ENCODE data around the gene TMEM184B.

The TMEM184B gene

DNA sequence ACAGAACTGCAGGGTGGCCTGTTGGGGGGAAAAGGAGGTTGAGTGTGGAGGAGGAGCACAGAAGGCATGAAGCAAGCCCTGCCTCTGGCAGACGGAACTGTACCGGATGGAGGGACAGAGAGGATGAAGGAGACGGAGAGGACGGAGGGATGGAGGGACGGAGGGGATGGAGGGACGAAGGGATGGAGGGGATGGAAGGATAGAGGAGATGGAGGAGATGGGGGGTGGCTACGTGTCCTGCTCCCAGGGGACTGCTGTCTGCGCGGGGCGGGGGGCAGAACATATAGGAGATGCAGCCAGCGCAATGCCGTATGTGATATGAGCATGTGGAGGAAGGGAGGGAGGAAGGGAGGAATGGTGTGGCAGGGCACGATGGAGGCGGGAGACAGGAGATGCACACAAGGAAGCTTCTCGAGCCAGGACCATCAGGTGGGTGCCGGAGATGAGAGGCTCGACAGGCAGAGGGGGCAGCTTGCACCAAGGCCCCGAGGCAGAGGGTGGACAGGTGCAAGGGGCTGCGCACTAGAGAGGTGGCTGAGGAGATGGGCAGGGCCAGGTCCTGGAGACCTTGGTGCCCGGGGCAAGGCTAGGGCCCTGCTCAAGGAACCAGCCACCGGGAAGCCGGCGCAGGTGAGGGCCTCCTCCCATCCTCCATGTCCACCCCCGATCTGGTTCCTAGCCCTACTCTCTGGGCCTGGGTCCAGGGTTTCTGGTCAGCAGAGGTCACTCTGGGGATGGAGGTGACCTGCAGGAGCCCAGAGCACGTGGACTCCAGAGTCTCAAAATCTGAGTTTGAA is 45.8 kb downstream of the TMEM184B start:
- DNase-seq (ENCODE audit: low spot score), result no peak

- DNase-seq (ENCODE audit: low spot score), result no peak
These were observed 49.4 kb downstream of the TMEM184B start for GRCh38 chr22:38223289-38223960.

DNA sequence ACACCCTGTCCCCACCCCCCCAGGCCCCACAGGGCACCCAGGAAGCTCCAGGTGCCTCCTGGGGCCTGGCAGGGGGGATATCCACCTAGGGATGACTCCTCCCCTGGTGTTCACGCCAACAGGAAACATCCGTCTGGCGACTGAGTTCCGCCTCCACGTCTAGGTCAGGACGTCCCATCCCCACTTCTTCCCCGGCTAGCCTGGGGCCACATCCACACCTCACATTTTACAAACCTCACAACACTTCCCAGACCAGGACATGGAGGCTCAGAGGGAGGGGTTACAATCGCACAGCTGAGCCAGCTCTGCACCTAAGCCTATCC is 50.1 kb downstream of the TMEM184B start:
- no peak for DNase-seq (ENCODE audit: low spot score)

- no peak for DNase-seq (ENCODE audit: low spot score)
These were observed 50.7 kb downstream of the TMEM184B start for GRCh38 chr22:38221908-38222796.

GRCh38 chr22:38221407-38221806 is 51.4 kb downstream of the TMEM184B start:
- DNase-seq (ENCODE audit: low spot score), result no peak

GRCh38 chr22:38220653-38221386 is 52.0 kb downstream of the TMEM184B start:
- no peak for DNase-seq (ENCODE audit: low spot score)

DNA sequence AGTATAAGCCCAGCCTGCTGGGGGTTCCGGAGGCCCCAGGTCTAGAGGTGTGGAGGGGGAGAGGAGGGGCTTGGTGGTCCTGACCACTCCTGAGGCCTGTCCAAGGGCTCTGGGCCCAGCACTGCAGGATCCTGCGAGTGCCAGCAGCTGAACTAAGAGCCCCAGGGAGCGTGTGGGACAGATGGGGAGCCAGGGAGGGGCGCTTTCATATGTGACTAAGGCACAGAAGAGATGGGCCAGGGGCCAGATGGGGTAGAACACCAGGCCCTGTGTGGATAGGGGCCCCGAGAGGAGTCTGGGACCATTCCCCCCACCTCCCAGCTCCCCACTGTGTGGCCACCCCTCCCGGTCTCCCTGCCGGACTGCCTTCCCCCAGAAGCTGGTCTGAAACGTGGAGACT is 52.6 kb downstream of the TMEM184B start:
- no peak for DNase-seq (ENCODE audit: low spot score)

- DNase-seq (ENCODE audit: low spot score), result no peak
These were observed 53.2 kb downstream of the TMEM184B start for GRCh38 chr22:38219632-38220031.

- DNase-seq (ENCODE audit: low spot score), result peak; percentile 94
These were observed 53.9 kb downstream of the TMEM184B start for GRCh38 chr22:38218661-38219622.

- no peak for DNase-seq (ENCODE audit: low spot score)
These were observed 57.4 kb downstream of the TMEM184B start for GRCh38 chr22:38215156-38216038.

DNA sequence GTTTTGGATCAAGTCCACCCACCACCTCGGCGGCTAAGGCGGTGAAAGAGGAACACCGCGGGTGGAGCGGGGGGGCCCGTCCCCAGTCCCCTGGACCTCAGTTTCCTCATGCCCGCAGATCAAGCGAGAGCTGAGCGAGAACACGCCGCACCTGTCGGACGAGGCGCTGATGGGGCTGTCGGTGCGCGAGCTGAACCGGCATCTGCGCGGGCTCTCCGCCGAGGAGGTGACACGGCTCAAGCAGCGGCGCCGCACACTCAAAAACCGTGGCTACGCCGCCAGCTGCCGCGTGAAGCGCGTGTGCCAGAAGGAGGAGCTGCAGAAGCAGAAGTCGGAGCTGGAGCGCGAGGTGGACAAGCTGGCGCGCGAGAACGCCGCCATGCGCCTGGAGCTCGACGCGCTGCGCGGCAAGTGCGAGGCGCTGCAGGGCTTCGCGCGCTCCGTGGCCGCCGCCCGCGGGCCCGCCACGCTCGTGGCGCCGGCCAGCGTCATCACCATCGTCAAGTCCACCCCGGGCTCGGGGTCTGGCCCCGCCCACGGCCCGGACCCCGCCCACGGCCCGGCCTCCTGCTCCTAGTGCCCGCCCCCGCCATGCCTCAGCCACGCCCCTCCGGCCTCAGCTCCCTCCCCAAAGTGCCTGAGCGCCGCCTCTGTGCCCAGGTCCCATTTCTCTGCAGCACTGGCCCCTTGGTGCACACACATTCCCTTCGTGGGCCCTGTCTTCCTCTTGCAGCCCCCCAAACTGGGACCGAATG is 58.3 kb downstream of the TMEM184B start:
- peak; percentile 81 for DNase-seq (ENCODE audit: low spot score)

DNA sequence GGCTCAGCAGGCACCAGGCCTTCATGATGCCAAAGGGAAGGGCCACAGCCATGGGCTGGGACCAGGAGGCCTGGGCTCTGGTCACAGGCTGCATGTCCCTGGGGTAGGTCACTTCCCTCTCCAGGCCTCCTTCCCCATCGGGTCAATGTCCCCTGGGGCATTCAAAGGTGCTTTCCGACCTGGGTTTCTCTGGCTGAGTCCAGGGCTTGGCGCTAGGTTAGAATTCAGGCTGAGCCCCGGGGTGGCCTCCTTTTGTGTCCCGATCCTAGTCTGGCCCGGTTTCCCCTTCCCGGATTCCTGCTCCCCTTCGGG is 58.9 kb downstream of the TMEM184B start:
- no peak for DNase-seq (ENCODE audit: low spot score)

DNA sequence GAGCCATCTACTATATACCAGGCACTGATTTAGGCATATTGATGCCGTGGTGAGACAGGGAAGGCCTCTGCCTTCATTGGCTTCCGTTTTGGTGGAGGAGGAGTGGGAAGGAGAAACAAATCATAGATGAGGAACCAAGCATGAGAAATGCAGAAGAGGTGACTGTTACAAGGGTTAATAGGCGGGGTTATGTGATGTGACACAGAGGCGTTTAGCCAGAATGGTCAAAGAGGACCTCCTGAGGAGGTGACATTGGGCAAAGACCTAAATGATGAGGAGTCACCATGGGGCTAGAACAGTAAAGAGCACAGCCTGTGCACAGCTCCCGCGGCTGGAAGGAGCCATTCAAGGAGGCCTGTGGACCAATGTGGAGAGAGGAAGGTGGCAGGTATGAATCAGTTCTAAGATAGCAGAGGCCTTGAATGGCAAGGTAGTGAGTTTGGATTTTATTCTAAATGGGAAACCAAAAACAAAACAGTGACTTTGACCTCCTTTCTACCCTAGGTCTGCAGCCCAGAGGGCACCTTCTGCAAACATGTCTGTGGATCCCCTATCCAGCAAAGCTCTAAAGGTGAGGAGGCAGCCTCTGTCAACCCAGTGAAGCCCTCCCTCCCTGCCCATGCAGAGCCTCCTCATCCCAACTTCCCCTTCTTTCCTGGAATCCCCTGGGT is 59.4 kb downstream of the TMEM184B start:
- no peak for DNase-seq (ENCODE audit: low spot score)

DNA sequence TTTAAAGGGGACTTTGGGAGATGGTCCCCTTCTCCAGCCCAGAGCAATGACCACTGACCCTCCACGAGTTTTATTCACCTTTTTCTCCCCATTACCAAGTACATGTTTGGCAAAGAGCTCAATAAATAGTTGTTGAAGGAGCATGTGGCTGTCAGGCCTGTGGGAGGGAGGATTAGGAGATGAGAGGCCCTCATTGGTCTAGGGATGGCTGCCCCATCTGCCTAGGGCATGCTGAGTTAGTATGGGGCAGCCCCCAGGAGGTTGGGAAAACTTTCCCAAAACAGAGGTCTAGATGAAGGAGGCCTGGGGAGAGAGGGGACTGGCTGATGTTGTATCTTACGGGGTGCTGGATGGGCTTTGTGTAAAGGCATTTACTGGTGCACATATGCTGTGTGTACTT is 60.4 kb downstream of the TMEM184B start:
- DNase-seq (ENCODE audit: low spot score), result no peak

- DNase-seq (ENCODE audit: low spot score), result no peak
These were observed 61.3 kb downstream of the TMEM184B start for GRCh38 chr22:38211556-38211955.

DNA sequence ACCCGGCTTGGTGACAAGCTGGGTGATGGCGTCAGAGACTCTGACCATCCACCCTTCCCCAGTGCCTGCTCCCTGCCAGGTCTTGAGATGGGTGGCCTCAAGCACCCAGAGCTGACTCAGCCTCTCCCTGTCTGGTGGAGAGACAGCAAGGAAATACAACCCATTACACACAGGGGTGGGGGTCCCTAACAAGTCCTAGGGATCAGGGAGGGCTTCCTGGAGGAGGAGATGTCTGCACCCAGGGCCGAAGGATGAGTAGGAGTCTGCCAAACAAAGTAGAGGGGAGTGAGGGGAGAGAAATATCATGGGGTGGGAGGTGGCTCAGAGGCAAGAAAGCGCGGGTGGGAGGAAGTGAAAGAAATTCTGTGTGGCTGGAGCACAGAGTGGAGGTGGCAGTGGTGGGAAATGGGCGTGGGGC is 64.2 kb downstream of the TMEM184B start:
- no peak for DNase-seq (ENCODE audit: low spot score)

DNA sequence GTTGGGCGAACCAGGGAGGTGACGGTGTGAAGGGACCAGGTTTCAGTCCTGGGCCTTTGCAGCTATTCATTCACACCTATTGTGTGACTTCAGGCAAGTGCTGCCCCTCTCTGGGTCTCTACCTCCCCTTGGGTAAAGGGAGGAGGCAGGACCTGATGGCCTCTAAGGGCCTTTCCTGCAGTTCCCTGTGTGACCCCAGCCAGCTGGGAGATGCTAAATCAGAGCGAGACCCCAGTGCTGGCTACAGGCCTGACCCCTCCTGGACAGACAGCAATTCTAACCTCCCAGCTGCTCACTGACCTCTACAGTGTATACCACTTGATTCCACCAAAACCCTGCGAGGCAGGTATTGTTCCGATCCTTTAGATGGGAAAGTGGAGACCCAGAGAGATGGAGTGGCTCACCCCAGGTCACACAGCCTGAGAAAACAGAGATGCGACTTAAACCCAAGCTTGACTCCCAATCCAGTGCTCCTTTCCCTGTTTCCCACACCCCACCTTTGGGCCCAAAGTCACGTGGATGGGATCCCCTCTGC is 64.8 kb downstream of the TMEM184B start:
- DNase-seq (ENCODE audit: low spot score), result no peak

Measured in GM03348 (cell line).